Ovary (tissue), 3 donors: ENCODE measurements around the gene MT1G.
"Not testable (repeated sequence)": the region's sequence is repeated elsewhere in the genome, so short reads cannot be mapped to it uniquely, and the experiment has no call there.

Experiments used
- CTCF ChIP-seq, 3 donors: fragments of 450-650 bp in 2 of 3; fragments of 200-600 bp in 1 of 3; IDR thresholded peaks; one replicate each; pipeline versions ENCODE4 v1.5.1 to v1.8.0; 2016 to 2022; ENCODE audit warnings: antibody characterized with exemption in 3 of 3, mild to moderate bottlenecking in 1 of 3
- POLR2A ChIP-seq: fragments of 450-650 bp; IDR thresholded peaks from one replicate; pipeline ENCODE4 v1.6.1; 2017; ENCODE audit warnings: antibody characterized with exemption, mild to moderate bottlenecking, moderate library complexity
- donor health status: DM: no; HTN: no; CAD: no.

DNA sequence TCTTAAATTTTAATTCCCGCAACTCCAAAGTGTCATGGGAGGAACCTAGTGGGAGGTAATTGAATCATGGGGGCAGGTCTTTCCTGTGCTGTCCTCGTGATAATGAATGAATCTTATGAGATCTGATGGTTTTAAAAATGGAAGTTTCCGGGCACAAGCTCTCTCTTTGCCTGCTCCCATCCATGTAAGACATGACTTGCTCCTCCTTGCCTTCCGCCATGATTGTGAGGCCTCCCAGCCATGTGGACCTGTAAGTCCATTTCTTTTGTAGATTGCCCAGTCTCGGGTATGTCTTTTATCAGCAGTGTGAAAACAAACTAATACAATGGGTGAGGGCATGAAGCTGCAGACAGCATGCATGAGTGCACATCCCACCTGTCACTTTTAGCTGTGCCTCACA is 44.7 kb downstream of the MT1G start:
- not testable (repeated sequence) for TF ChIP-seq CTCF (IDR thresholded peaks at IDR 0.05); POLR2A
